ENCODE results near the gene ELMO1.

Gene ELMO1

GRCh38 chr7:37068038-37068437 lies 380.6 kb downstream of the ELMO1 start:
- no peak overlapping the region for H3K27ac ChIP-seq
- DNase-seq (ENCODE audit: low spot score): no peak
- no peak for TF ChIP-seq CTCF (IDR thresholded peaks at IDR 0.05)
- no peak overlapping the region for H3K4me3 ChIP-seq

GRCh38 chr7:37065779-37066271 lies 382.8 kb downstream of the ELMO1 start:
- Histone ChIP-seq H3K4me3 (no peak overlapping the region), H3K27ac (no peak overlapping the region)
- no peak for TF ChIP-seq CTCF (IDR thresholded peaks at IDR 0.05)
- no peak for DNase-seq (ENCODE audit: low spot score)

GRCh38 chr7:37062560-37062859 lies 386.2 kb downstream of the ELMO1 start:
- no peak for DNase-seq (ENCODE audit: low spot score)
- TF ChIP-seq CTCF (IDR thresholded peaks at IDR 0.05): no peak
- Histone ChIP-seq H3K27ac (no peak overlapping the region), H3K4me3 (no peak overlapping the region)

GRCh38 chr7:37061849-37062559 lies 386.7 kb downstream of the ELMO1 start:
- DNase-seq (ENCODE audit: low spot score): no peak
- no peak for TF ChIP-seq CTCF (IDR thresholded peaks at IDR 0.05)
- H3K4me3 ChIP-seq: no peak overlapping the region
- no peak overlapping the region for H3K27ac ChIP-seq

GRCh38 chr7:37056234-37056912 lies 392.3 kb downstream of the ELMO1 start:
- Histone ChIP-seq H3K4me3 (no peak overlapping the region), H3K27ac (no peak overlapping the region)
- no peak for TF ChIP-seq CTCF (IDR thresholded peaks at IDR 0.05)
- no peak for DNase-seq (ENCODE audit: low spot score)

- no peak for TF ChIP-seq CTCF (IDR thresholded peaks at IDR 0.05)
- Histone ChIP-seq H3K27ac (no peak overlapping the region), H3K4me3 (no peak overlapping the region)
- DNase-seq (ENCODE audit: low spot score): no peak
Measured at GRCh38 chr7:37054624-37055241, 393.9 kb downstream of the ELMO1 start.
